GM13976 (cell line): ENCODE data around the gene RUNX3.

Experiments
- DNase-seq: peaks from one replicate; pipeline ENCODE4 v3.0.0; 2012; ENCODE audit warnings: low spot score
- in situ Hi-C: fragments of 300-500 bp; cut with MboI; formaldehyde crosslinking; loops from one replicate; pipeline ENCODE4 v1.12.0; 2022; ENCODE audit warnings: low sequenced_read_pairs, mixed read lengths, inconsistent platforms; ENCODE audit not compliant: unreplicated experiment
- TF ChIP-seq, protein P1 (sequence below): IDR thresholded peaks from 2 replicates; pipeline ENCODE4 v1.5.1; 2012; ENCODE audit warnings: borderline replicate concordance, mild to moderate bottlenecking; ENCODE audit not compliant: insufficient read depth; ENCODE audit errors: extremely low read depth, missing control alignments, control extremely low read depth

Gene RUNX3

DNA sequence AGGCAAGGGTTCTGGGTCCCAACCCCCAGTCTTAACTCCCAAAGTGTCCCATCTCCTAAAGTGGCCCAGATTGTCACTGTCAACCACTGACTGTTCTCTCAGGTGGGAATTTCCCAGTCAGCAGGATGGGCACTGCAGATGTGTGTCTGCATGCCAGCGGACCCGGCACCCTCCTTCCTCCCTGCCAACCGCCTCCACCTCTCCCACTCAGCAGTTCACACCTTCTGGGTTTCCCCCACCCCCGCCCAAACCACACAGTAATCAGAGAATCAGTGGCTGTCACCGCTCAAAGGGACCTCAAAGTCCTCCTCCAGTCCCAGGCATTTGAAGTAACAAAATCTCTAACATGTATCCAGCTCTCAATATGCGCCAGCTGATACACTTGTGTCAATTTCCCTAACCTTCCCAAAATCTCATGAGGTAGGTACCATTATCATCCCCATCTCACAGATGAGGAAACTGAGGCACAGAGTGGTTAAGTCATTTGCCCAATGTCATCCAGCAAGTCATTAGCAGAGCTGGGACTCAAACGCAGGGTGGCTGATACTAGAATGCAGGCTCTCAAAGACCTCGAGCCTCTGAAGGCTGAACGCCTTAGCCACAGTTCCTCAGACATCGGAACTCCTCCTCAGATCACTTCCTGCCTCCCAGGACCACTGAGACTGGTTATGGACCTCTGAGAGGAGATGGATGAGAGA is 4.8 kb downstream of the RUNX3 start:
- in situ Hi-C loops, result no loop called here
- TF ChIP-seq, protein P1, sequence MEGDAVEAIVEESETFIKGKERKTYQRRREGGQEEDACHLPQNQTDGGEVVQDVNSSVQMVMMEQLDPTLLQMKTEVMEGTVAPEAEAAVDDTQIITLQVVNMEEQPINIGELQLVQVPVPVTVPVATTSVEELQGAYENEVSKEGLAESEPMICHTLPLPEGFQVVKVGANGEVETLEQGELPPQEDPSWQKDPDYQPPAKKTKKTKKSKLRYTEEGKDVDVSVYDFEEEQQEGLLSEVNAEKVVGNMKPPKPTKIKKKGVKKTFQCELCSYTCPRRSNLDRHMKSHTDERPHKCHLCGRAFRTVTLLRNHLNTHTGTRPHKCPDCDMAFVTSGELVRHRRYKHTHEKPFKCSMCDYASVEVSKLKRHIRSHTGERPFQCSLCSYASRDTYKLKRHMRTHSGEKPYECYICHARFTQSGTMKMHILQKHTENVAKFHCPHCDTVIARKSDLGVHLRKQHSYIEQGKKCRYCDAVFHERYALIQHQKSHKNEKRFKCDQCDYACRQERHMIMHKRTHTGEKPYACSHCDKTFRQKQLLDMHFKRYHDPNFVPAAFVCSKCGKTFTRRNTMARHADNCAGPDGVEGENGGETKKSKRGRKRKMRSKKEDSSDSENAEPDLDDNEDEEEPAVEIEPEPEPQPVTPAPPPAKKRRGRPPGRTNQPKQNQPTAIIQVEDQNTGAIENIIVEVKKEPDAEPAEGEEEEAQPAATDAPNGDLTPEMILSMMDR, result no peak
- peak; percentile 74 for DNase-seq

DNA sequence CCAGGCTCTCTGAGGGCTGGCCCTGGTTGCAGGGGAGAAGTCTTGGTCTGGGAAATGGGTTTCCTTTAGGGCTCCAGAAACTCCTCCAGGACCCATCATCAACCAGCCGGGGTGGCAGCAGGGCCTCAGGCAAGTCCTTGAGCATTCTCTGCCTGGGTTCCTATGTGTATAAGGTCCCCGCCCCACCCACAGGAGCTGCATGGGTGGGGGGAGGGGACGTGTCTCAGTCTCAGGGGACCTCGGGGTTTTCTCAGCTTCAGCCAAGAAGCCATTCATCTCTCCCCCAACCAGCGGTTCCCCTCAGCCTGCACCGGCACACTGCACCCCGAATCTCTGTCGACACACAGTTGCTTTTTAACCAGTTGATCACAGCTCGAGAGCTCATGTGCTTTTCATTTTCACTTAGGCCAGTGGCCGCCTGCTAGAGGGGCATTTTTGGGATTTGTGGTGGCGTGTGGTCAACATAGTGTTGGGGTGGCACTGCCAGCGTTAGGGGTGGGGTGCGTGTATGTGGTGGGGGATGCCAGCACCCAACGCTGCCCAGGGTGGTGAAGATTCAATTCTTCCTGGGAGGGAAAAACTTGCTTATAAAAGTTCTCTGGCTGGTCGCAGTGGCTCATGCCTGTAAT is 6.5 kb downstream of the RUNX3 start:
- TF ChIP-seq, protein P1, result no peak
- DNase-seq, result peak; percentile 83
- in situ Hi-C loops, result no loop called here

DNA sequence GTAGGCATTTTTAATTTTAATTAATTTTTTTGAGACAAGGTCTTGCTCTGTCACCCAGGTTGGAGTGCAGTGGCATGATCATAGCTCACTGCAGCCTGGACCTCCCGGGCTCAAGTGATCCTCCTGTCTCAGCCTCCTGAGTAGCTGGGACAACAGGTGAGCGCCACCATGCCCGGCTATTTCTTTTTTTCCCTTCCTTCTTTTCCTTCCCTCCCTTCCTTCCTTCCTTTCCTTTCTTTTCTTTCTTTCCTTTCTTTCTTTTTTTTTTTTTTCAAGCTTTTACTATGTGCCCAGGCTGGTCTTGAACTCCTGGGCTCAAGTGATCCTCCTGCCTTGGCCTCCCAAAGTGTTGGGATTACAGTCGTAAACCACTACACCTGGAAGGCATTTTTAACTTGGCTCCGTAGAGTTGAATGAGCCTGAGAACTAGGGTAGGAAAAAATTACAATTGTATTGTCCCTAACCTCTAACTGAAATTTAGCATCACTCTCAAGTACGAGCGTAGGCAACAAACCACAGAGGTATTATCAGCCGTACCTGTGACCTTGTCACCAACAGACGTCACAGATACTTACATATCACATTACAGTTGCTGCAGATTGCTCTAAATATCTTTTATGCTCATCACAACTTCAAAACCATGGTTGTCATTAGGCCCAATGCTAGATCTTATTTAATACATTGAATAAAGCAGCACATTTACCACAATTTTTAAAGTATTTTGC is 8.0 kb downstream of the RUNX3 start:
- in situ Hi-C loops, result no loop called here
- TF ChIP-seq, protein P1, result no peak

DNA sequence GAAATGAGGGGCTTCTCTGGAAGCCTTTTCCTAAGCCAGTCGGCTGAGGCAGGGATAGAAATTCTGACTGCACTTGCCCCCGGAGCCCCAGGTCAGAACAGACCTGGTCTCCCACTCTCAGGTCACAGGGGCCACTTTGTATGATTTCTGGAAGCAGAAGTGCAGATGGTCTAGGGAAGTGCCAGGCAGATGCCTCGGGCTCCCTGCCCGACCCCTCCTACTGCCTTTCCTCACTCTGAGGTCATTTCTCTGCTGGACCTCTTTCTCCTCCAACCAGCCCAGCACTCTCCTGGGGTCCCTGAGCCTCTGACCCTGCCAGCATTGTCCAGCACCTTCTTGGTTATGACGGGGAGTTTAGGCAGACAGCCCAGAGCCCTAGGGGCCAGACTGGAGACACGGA is 8.7 kb downstream of the RUNX3 start:
- in situ Hi-C loops, result no loop called here
- TF ChIP-seq, protein P1, result no peak
- DNase-seq, result no peak

More for the DNA sequence above, 8.0 kb downstream of the RUNX3 start:
- no peak for DNase-seq

GRCh38 chr1:24920533-24920925 is 9.5 kb downstream of the RUNX3 start:
- TF ChIP-seq, protein P1, result no peak
- DNase-seq, result no peak
- in situ Hi-C loops, result no loop called here

DNA sequence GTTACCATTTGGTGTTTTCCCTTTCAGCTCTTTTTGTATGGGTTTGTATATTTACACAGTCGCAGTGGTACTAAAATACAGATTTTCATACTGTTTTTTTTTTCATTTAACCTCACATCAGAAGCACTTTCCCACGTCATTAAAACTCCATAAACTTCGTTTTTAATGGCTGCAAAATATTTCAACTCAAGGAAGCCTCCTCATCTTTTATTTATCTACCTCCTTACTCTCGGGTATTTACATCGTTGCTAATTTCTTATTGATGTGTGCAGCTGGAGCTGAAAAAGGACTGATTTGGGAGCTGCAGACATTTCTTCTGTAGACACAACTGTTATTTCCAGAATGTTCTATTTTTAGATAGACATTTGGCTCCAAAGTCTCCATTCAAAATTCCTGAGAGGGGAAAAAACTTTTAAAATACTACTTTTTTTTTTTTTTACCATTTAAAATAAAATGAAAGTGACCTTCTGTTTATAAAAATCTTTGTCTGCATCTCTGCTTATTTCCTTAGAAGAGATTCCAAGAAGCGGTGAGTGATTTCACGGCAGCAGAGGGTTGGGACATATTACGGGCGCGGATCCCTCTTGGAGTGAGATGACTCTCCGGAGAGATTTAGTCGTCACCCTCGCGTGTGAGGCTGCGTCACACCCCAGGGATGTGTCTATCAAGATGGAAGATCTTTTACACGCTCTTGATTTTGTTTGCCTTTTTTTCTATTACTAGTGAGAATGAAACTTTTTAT is 10.1 kb downstream of the RUNX3 start:
- TF ChIP-seq, protein P1, result no peak
- in situ Hi-C loops, result no loop called here
- no peak for DNase-seq
